GM12801 (cell line): Measurements from ENCODE around the gene SEC24C.

Experiments used
- TF ChIP-seq, protein P1 (sequence below): IDR thresholded peaks from one replicate; pipeline ENCODE4 v1.5.1; 2011; ENCODE audit warnings: control low read depth; ENCODE audit not compliant: insufficient read length; ENCODE audit errors: extremely low read depth

SEC24C gene

DNA sequence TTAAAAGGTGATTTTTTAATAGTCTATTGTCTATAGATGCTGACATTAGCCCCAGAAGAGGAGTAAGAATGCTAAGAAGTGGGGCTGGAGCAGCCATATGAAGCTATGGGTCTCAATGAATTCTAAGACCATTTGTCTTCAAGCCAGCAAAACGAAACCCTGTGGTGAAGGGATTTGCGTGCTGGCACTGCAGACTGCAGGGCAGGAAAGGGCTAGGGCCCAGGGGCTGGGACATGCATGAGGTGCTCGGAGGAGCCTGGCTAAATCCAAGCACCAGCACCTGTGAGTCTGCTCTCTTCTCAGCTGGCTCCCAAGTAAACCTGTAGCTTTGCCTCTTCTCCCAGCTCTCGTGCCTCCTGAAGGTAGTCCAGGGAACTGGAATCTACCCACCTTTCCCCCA lies 68.5 kb downstream of the SEC24C start:
- TF ChIP-seq, protein P1, sequence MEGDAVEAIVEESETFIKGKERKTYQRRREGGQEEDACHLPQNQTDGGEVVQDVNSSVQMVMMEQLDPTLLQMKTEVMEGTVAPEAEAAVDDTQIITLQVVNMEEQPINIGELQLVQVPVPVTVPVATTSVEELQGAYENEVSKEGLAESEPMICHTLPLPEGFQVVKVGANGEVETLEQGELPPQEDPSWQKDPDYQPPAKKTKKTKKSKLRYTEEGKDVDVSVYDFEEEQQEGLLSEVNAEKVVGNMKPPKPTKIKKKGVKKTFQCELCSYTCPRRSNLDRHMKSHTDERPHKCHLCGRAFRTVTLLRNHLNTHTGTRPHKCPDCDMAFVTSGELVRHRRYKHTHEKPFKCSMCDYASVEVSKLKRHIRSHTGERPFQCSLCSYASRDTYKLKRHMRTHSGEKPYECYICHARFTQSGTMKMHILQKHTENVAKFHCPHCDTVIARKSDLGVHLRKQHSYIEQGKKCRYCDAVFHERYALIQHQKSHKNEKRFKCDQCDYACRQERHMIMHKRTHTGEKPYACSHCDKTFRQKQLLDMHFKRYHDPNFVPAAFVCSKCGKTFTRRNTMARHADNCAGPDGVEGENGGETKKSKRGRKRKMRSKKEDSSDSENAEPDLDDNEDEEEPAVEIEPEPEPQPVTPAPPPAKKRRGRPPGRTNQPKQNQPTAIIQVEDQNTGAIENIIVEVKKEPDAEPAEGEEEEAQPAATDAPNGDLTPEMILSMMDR: no peak

DNA sequence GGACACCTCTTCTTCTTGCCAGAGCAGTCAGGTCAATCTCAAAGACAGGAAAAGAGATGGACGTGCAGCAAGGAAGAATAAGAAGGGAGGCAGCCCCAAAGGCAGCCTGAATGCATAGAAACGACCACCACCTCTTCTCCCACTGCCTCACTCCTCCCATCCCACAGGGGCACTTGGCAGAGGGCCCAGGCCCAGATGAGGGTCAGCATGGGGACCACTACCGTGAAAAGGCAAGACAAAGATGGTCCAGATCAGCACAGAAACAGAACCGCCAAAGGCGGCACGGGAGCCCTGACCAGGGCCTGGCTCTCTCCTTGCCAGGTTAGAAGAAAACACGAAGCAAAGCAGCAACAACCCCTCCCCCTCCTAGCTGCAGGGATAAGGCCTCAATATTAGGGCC lies 69.2 kb downstream of the SEC24C start:
- TF ChIP-seq, protein P1: no peak

DNA sequence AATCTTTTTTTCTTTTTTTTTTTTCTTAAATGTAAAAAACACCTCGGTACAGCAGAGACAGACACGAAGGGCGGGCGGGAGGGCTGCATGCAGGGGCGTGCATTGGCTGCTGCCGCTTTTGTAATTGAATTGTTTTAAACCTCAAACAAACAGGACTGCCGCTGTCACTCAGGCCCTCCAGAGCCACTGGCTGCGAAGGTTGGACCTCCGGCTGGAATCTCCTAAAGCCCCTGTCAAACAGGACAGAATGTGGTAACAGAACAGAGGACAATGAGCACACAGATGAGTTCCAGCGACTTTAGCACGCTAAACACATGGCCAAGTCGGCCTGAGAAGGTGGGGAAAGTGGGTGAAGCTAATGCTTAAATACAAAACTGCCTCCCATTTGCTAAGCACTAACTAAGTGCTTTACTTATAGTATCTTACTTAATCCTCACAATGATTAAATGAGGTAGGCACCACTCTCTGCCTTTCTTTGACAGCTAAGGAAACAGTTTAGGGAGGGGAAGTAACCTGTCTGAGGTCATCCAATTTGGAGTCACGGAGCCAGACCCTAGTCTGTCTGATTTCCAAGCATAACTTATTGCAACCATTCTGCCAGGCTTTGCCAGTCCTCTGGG lies 70.2 kb downstream of the SEC24C start:
- TF ChIP-seq, protein P1: no peak

DNA sequence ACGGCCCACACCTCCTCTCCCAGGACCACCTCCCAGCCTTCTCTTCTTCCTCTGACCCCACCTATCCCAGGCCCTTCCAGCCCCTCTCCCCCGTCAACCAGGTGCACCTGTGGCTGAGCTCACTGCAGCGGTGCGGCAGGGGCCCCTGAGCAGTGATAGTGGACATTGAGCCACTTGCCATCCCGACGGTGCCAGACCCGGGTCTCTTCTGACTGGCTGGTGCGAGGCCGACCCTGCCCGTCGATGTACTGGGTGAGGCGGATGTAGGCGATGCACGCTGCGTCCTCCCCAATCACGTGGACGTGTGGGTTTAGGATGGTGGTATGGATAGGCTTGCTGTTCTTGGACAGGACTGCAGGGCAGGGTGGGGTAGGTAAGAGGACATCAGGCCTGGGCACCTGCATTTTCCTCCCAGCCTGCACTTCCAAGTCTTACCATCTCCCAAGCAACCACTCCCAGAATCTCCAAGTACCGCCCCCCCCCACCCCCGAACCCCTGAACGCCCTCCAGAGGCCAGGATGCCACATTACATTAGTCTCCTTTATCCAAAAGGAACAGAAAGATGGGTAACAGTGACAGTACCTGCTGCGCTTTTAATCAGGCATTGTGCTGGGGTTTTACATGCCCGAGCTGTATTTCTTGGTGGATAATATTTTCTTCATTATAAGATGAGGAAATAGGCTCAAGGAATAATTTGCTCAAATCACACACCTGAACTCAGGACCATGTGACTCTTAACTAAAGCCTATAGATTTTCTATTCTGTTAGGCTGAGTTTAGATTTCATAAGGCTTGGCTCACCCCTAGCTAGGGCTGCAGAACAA lies 70.9 kb downstream of the SEC24C start:
- TF ChIP-seq, protein P1: no peak

DNA sequence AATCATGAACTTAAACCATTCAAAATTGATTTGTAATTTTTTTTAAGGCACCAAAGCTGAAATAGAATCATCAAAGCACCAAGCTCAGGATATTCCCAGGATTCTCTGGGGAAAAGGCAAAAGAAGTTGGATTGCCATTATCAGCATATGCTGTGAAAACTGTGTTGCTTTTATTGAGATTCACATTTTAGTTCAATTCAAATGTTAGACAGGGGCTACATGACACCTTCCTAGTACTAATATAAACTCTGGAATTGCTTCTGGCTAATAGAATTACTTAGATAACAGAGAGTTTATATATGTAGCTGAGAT lies 71.5 kb downstream of the SEC24C start:
- TF ChIP-seq, protein P1: no peak

DNA sequence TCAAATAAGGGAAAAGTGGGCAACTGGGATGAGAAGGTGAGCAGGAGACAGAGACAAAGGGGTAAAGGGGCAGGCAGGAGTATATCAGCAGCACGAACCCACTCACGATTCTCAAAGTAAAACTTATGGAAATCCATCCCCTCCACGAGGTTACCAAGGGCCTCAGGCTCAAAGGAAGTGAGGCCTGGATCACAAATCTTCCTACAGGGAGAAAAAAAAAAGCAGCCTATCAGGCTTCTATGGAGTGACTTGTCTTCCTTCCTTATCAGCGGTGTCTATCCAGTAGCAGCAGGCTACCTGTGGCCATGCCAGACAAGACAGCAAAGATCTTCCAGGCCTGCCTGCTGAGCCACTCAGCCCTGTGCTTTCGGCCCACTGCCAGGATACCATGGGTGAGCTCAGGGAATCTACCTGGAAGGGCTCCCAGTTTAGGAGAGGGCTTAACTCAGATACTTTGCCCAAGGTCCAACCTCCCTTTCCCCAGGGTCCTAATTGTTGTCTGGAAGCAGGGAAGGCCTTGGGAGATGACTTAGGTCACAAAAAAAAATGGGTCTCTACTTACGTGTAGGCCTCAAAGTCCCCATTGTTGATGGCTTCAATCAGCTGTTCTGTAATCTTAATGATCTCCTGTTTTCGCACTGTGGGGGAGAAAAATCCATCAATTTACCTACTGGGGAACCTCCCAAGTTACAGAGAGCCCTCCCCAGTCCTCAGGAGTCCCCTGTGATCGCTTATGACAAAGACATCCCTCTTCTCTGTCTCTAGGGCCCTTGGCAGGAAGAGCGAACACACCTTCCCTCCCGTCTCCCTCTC lies 73.0 kb downstream of the SEC24C start:
- TF ChIP-seq, protein P1: no peak

DNA sequence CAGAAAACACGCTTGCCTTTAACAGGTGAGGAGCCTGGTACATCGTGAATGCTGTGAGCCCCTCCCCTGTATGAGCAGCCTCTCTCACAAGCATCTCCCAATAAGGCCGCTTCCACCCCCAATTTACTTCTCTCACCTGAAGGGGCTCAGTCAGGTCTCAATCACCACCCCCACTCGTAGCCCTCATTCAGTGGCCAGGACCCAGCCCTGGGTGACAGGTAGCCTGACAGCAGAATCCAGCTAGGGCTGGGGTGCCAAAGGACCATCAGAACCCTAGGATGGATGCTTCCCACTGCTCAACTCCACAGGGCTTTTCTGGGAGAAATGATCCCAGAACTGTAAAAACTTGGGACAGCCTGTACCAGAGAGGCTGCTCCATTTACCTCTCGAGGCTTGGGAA lies 73.7 kb downstream of the SEC24C start:
- TF ChIP-seq, protein P1: no peak
